ENCODE data around the gene PRDM10.
"Not testable (repeated sequence)": the region's sequence is repeated elsewhere in the genome, so short reads cannot be mapped to it uniquely, and the experiment has no call there.

PRDM10 gene

DNA sequence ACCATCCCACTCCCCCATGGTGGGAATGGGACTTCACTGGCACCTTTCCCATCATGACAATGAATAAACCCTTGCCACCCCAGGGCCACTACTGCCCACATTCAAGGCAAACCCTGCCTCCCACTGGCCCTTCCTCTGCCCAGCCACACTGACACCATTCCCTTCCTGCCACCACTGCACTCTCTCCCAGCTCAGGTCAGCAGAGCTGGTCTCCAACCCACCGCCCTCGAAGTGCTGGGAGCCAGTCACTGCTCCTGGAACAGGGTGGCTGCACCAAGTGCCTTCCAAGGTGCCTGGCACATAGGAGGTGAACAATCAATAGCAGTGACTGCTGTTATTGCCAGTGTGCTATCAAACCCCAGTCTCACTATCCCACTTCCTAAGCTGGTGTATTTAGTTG, 27.1 kb downstream of the PRDM10 start:
- POLR2A ChIA-PET, result no interaction called here
- no peak for DNase-seq (ENCODE audit: extremely low spot score)
- TF ChIP-seq, protein P1, sequence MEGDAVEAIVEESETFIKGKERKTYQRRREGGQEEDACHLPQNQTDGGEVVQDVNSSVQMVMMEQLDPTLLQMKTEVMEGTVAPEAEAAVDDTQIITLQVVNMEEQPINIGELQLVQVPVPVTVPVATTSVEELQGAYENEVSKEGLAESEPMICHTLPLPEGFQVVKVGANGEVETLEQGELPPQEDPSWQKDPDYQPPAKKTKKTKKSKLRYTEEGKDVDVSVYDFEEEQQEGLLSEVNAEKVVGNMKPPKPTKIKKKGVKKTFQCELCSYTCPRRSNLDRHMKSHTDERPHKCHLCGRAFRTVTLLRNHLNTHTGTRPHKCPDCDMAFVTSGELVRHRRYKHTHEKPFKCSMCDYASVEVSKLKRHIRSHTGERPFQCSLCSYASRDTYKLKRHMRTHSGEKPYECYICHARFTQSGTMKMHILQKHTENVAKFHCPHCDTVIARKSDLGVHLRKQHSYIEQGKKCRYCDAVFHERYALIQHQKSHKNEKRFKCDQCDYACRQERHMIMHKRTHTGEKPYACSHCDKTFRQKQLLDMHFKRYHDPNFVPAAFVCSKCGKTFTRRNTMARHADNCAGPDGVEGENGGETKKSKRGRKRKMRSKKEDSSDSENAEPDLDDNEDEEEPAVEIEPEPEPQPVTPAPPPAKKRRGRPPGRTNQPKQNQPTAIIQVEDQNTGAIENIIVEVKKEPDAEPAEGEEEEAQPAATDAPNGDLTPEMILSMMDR (IDR thresholded peaks at IDR 0.05; ENCODE audit: control extremely low read depth, extremely low read depth, low read depth, missing control alignments), result no peak
- CTCF ChIA-PET, result interaction anchor here (1.0 kb wide), 1 partner anchor 17 kb away, joined by 3 read pairs; no protein-coding TSS in a partner anchor

DNA sequence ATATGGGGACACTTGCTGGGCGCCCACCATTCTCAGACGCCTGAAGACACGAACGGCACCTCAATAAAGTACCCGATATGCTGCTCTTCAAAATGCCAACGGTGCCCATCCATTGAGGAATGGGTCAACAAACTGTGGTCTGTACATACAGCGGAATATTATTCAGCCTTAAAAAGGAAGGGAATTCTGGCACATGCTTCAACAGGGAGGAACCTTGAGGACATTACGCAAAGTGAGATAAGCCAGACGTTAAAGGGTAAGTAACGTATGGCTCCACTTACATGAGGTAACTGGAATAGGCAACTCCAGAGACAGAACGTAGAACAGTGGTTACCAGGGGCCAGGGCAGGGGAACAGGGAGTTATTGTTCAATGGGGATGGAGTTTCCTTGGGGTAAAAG, 28.0 kb downstream of the PRDM10 start:
- CTCF ChIA-PET, result no interaction called here
- DNase-seq (ENCODE audit: extremely low spot score), result no peak
- TF ChIP-seq, protein P1 (IDR thresholded peaks at IDR 0.05; ENCODE audit: control extremely low read depth, extremely low read depth, low read depth, missing control alignments), result no peak
- POLR2A ChIA-PET, result no interaction called here

DNA sequence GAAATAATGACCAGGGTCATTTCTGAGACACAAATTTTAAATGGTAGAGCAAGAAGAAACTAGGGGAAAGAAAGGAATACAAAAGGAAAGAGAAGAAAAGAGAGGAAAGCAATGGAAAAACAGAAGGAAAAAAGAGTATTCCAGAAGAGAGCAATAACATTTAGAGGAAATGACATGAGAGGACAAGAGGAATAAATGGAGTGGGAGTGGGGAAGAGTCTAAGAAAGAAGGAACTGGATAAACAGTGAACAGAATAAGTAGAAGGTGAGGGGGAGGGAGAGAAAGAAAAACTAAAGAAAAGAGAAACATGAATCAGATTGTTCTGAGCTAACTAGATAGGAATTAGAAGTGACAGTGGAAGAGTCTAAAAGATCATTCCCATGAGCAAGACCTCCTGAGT, 28.4 kb downstream of the PRDM10 start:
- POLR2A ChIA-PET, result no interaction called here
- CTCF ChIA-PET, result interaction anchor here (1.8 kb wide), 2 partner anchors 7 to 17 kb away, joined by 5 to 6 read pairs; no protein-coding TSS in a partner anchor
- TF ChIP-seq, protein P1 (IDR thresholded peaks at IDR 0.05; ENCODE audit: control extremely low read depth, extremely low read depth, low read depth, missing control alignments), result no peak
- DNase-seq (ENCODE audit: extremely low spot score), result no peak

DNA sequence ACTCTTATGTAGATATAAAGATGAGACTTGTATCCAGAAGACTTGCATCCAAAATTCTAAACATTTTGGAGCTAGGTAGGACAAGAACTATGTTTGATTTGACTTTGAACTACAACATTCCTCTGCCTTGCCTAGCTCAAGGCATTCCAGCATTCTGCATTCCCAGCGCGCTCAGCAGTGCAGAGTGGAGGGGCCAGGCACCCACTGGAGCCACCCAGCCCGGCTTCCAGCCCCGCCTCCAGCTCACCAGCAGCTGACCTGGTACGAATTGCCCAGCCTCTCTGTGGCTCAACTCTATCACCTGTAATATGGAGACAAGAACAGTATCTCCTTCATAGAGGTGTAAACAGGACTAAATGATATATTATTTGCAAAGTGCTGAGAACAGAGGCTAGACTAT, 28.8 kb downstream of the PRDM10 start:
- TF ChIP-seq, protein P1 (IDR thresholded peaks at IDR 0.05; ENCODE audit: control extremely low read depth, extremely low read depth, low read depth, missing control alignments), result no peak
- CTCF ChIA-PET, result interaction anchor here (1.0 to 1.8 kb wide), 5 partner anchors 8 to 159 kb away, joined by 3 to 10 read pairs (median 5); no protein-coding TSS in a partner anchor
- POLR2A ChIA-PET, result no interaction called here
- no peak for DNase-seq (ENCODE audit: extremely low spot score)

DNA sequence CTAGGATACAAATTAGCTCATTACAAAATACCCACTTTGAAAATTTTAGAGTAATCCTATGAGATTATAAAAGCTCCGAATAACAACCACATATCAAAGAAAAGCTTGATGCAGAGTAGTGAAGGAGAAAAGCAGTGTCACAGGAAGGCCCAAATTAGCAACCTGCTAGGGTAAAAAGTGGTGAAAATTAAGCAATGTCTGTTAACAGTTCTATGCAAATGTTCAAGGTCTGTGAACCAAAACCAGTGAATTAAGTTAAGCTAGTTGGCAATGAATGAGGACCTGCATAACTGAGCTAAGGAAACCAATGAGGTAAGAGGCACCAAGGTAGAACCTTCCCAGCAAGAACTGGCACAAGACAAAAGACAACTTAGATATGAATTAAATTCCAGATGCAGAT, 29.6 kb downstream of the PRDM10 start:
- TF ChIP-seq, protein P1 (IDR thresholded peaks at IDR 0.05; ENCODE audit: control extremely low read depth, extremely low read depth, low read depth, missing control alignments), result no peak
- peak; percentile 38 for DNase-seq (ENCODE audit: extremely low spot score)
- ChIA-PET POLR2A (no interaction called here), CTCF (interaction anchor here (1.0 to 1.8 kb wide), 5 partner anchors 9 to 160 kb away, joined by 3 to 10 read pairs (median 5); no protein-coding TSS in a partner anchor)

DNA sequence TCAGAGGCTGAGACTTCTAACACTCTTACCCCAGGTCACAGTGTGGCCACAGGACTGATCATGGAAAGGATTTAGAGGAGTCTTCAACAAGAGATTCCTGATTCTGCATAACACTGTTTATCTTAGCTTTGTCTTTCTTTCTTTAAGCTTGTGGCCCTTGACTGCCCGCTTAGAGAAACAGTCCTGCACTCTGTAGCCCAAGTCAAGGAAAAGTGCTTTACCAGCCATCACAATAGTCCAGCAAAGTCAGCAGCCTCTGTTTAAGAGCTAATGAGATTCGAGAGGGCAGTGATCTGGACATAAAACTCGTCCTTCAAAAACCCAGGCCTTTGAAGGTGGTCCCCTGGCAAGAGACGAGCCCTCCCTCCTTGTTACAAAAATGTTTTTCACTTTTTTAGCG, 30.0 kb downstream of the PRDM10 start:
- ChIA-PET POLR2A (no interaction called here), CTCF (interaction anchor here (1.0 to 1.8 kb wide), 5 partner anchors 9 to 160 kb away, joined by 3 to 10 read pairs (median 5); no protein-coding TSS in a partner anchor)
- TF ChIP-seq, protein P1 (IDR thresholded peaks at IDR 0.05; ENCODE audit: control extremely low read depth, extremely low read depth, low read depth, missing control alignments), result no peak
- DNase-seq (ENCODE audit: extremely low spot score), result no peak

DNA sequence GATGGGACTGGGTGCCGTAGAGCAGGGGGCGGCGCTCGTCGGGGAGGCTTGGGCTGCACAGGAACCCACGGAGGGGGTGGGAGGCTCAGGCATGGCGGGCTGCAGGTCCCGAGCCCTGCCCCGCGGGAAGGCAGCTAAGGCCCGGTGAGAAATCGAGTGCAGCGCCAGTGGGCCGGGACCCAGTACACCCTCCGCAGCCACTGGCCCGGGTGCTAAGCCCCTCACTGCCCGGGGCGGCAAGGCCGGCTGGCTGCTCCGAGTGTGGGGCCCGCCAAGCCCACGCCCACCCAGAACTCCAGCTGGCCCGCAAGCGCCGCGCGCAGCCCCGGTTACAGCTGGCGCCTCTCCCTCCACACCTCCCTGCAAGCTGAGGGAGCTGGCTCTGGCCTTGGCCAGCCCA, 30.8 kb downstream of the PRDM10 start:
- POLR2A ChIA-PET; DNase-seq (ENCODE audit: extremely low spot score): not testable (repeated sequence)
- CTCF ChIA-PET, result interaction anchor here (1.7 to 1.8 kb wide), 2 partner anchors 161 kb away, joined by 5 to 10 read pairs; no protein-coding TSS in a partner anchor

Measured in GM10248 (cell line).